HG02870 (cell line): ENCODE measurements around the gene BMERB1.
"Not testable (repeated sequence)": the region's sequence is repeated elsewhere in the genome, so short reads cannot be mapped to it uniquely, and the experiment has no call there.

Experiments used
- ATAC-seq: cut with Tn5 transposase; IDR thresholded peaks from one replicate; pipeline ENCODE4 v1.9.1; 2021; ENCODE audit warnings: mild to moderate bottlenecking, moderate library complexity; ENCODE audit not compliant: unreplicated experiment

BMERB1 gene

DNA sequence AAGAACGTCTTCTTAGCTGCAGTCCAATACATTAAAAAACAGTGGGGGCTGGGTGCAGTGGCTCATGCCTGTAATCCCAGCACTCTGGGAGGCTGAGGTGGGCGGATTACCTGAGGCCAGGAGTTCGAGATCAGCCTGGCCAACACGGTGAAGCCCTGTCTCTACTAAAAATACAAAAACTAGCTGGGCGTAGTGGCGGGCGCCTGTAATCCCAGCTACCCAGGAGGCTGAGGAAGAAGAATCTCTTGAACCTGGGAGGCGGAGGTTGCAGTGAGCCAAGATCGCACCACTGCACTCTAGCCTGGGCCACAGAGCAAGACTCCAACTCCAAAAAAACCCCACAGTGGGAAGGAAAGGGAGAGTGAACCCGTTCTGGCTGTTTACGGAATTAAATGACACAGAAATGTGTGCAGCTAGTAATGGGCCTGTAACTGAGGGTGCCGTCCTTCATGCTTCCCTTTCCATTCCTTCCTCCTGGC, 172.9 kb downstream of the BMERB1 start:
- ATAC-seq: not testable (repeated sequence)

DNA sequence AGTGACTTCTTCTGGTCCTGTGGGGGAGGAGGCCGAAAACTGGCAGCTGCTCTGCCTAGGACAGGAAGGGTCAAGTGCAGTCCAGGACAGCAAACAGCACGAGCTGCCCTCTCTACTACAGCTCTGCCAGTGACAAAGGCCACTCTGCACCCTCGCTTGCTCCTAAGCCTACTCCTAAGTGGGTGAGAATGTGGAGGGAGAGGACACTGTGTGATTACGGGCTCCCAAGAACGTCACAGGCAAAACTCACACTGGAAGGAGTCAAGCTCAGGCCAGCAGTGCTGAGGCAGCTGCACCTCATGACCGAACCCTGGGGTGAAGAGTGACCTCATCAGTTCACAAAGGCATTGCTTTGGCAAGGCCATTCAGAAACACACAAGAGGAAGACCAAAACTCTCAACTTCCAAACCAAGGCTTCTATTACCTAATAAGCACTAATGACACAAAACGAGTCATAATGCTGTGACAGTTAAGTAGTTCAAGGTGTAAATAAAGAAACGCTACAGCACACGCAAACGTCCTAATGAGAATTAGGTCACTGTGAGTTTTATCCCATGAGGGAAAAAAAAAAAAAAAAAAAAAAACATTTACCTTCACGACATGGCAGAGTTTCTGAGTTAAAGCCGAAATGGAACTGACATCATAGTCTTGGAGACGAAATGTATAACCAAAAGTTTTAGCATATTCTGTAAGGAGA, 173.5 kb downstream of the BMERB1 start:
- no peak for ATAC-seq

DNA sequence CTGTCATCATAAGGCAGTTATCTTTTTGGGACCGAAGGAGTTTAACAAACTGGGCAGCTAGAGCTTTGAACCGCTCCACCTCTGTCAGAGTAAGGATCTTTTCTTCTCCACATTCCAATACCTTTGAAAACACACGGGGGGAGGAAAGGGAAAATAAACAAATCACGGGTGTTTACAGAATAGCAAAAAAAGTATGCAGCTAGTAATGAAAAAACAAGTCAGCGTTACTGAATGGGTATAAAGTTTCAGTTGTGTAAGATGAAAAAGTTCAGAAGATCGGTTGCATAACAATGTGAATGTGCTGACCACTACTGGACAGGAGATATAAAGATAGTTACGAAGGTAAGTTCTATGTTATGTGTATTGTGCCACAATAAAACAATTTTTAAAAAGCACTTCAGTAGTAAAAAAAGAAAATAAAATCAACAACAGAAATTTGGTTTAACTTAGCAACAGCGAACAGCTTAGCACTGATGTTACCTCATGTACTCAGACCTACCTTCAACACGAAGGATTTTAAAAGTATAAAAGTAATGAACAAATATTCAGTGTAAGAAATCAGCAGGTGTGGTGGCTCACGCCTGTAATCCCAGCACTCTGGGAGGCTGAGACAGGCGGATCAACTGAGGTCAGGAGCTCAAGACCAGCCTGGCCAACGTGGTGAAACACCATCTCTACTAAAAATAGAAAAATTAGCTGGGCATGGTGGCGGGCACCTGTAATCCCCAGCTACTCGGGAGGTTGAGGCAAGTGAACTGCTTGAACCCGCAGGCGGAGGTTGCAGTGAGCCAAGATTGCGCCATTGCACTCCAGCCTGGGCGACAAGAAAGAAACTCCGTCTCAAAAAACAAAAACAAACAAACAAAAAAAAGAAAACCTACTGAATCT, 174.3 kb downstream of the BMERB1 start:
- ATAC-seq: no peak

DNA sequence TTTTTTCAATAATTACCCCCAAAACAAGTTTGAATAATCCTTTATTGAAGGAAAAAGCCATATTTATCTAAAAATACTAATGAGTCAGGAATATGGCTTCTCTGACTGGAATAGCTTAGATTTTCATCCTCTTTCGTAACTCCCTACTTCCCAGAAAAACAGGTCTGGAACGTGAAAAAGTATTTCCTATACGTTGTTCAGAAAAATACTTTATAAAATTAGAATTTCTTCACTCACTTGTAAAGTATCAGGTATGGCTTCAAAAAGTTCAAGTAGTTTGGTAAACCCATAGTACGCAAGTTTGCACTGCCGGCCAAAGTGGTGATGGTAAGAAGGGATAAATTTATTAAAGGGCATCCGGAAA, 174.9 kb downstream of the BMERB1 start:
- no peak for ATAC-seq

DNA sequence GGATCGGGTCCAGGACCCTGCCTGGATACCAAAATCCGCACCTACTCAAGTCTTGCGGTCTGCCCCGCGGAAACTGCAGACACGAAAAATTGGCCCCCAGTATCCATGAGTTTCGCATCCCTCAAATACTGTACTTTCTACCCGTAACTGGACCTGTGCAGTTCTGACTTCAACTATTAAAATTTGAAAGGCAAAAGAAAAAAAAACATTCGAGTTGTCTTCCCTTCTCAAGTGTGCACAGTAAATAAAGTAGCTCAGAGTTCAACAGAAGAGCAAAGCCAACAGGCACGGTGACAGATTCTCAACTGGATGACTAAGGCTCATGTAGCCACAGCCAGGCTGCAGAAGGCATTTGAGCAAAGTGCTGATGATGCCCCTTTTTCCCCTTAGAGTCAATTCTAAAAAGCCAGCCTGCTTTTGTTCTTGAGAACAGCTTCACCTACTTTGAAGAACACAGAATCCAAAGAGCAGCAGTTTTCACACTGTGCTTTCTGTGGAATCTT, 176.0 kb downstream of the BMERB1 start:
- ATAC-seq: no peak

DNA sequence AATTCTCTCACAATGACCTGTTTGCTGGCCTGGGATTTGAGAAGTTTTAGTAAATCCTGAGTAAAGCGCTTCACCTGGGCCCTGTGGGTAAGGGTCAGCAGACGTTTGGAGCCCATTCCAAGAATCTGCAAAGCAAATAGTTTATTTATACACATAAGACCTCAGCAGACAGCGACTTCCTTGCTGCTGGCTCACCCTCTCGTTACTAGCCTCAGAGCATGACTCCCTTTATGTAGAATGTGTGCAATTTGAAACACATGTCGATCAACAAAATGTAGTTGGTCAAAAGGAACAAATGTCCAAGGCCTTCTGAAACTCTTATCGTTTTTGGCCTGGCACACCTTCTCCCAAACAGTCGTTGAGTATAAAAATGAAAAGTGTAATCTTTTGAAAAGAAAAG, 177.2 kb downstream of the BMERB1 start:
- ATAC-seq: no peak

DNA sequence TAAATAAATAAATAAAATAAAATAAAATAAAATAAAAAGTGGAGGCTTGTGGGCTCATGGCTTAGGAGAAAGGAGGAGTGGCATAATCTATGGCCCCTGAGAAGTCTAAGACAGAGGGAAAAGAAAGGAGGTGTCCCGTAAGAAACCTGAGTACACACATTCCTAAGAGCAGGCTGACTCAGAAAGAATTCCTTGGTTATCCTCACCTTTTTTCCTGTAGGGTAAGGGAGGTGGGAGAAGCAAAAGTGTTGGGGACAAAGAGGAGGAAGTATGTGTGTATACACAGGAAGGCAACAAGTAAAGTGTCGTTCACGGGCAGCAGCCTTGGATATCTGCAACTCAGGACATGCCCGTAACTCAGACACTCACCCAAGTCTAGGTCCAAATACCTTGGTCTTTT, 179.3 kb downstream of the BMERB1 start:
- ATAC-seq: no peak

DNA sequence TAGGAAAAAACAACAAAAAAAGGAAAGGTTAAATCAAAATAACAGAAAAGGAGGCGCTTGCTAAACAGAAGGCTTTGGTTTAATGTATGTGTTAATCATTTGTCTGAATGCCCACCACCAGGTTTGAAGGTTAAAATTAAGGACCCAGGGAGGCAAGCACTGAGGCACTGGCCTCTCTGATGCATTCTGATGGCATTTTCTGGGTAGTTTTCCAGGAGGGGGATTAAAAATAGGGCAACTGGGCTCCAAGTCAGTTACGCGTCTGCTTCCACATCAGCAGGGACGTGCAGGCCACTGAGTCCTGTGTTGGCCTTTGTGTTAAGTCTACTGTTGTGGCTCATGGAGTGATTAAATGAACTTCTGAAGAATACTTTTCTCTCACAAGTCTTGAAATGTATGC, 181.6 kb downstream of the BMERB1 start:
- ATAC-seq: no peak

DNA sequence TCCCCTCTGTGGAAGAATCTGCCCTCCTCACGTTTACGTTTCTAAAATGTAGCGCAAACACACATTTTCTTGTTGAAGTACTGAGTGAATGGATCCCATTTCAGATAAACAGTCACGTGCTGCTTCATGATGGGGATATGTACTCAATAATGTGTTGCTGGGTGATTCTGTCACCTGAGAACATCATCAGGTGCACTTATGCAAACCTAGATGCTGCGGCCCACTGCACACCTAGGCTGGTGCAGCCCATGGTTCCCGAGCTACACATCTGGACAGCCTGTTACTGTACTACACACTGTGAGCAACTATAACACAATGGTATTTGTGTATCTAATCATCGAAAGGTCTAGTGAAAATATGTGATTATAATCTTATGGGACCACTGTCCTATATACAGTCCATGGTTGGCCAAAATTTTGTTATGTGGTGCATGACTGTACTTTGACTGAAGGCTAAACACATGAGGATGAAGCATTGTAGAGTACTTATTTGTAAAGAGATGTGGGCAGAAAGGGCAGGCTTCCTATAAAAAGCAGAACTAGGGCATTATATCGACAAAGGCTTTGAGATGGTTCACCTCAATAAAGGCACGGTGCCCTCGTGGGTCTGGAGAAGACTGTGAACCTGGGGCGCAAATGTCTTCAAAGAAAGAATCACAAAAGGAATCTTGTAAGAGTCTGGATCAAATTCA, 182.2 kb downstream of the BMERB1 start:
- no peak for ATAC-seq

DNA sequence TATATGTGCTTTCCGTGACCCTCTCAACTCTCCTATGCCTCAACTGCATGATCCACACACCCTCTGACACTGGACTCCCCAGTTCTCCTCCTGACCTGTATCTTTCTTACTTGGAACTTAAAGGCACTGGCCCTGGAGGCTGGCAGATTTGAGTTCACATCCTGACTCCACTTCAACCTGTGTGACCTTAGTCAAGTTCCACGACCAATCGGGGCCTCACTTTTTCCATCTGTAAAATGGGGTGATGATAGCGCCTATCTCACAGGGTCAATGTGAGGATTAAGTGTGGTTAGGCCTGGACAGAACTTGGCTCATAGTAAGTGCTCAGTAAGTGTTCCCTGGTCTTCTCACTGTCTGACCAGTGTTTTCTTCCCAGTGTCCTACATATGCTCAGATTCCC, 183.5 kb downstream of the BMERB1 start:
- ATAC-seq: no peak

DNA sequence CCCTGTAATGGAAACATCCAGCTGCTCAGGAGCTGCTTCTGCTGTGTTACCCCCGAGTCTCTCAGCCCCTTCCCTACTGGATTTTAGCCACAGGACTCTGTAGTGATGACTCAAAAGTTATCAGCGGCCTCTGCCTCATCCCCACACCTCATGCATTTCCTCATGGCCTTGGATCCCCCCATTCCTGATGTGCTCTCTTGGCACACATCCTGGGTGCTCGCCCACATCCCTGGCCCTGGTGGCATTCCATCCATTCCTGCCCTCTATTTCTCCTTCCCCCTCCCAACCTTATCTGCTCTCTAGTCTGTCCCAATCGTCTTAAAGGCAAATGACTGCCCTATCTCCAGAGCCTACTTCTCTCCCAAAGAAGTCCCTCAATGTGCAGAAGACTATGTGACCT, 184.0 kb downstream of the BMERB1 start:
- ATAC-seq: no peak

DNA sequence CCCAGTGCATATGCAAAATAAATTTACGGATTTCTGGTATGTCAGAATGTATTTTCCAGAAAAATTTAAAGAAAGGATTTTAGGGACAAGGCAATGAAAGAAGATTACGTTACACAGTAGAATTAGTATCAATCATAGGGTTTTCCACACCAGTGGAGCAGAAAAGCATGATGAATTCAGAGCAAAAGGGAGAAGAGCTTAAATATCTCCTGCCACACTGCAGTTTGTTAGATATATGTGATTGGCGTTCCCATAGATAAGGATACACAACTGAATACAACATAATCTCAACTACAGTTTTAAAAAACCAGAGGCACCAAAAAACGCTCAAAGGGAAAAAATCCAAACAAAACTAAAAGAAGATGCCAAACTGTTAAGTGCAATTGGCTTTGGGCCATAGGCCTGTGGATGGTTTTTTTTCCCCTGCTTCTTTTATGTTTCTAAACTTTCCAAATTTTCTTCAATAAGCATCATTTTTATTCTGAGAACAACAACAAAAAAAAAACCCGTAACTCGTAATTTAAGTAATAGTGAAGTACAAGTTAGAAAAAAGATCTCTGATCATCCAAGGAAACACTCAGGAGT, 186.3 kb downstream of the BMERB1 start:
- no peak for ATAC-seq

DNA sequence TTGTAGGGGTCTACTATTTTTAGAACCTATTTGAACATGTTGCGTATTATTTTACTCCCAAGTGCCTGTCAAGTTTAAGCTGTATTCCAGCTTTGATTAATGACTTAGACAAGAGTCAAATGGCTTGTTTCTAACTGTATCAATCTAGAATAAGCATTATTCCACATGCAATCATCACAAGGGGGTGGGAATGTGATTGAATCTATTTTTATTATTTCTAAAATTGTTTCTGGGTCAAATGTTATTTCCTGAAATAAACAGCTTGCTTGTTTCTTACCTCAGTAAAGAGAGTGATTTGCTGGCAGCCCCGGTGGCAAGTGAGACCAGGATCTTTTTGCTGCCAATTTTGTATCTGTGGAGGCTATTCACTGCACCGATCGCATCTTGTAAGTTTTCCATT, 187.1 kb downstream of the BMERB1 start:
- ATAC-seq: no peak

DNA sequence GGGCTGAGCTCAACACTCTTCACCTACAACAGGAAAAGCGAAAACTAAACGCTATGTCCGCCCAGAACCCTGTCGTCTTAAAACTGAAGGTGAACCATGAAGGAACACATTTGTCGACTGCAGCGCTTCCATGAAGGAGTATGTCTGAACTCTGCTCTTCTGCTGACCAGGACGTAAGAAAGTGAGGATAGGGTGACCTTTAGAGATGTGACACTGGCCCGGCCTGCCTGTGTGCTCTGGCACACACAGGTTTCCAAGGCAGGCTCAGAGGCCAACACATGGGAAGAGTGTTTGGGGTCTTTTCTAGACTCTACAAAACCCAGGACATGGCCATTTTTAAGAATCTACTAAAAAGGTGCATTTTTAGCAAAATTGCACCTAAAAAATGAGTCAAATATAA, 187.5 kb downstream of the BMERB1 start:
- ATAC-seq: no peak

DNA sequence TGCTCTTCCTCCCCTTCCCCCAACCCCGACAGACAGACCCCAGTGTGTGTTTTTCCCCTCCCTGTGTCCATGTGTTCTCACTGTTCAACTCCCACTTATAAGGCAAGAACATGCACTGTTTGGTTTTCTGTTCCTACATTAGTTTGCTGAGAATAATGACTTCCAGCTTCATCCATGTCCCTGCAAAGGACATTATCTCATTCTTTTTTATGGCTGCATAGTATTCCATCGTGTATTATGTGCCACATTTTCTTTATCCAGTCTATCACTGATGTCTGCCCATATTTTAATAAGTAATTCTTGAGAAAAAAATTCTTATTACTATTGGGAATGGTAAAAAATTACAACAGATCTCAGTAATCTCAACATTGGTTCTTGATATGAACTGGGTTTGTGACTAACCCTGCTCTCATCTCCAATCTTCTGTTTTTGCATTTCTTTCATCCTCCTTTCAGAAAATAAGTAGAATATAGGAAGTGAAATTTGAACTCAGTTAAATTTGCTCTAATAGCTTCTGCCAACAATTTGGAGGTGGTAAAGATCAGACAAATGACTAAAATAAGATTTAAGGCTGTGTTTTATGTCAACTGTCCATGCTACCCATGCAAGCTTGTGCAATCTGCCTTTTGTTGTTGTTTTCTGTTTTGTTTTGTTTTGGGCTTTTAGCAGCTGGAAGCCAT, 197.5 kb downstream of the BMERB1 start:
- no peak for ATAC-seq

DNA sequence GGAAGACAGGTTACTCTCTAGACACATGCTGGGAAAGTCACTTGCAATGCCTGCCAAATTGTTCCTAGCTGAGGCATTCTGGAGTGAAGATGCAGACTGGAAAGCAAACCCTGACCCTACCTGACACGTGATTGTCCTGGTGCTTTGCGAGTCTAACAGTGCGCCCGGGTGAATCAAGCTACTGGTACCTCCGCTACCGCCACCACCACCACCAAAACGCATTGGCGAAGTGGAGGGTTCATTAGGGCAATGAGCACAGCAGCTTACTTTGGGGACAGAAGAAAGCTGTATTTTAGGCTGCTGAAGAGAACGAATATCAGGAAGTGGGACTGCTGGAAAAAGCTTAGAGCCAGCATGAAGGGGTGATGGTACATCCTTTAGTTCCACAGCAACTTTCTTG, 201.5 kb downstream of the BMERB1 start:
- no peak for ATAC-seq

DNA sequence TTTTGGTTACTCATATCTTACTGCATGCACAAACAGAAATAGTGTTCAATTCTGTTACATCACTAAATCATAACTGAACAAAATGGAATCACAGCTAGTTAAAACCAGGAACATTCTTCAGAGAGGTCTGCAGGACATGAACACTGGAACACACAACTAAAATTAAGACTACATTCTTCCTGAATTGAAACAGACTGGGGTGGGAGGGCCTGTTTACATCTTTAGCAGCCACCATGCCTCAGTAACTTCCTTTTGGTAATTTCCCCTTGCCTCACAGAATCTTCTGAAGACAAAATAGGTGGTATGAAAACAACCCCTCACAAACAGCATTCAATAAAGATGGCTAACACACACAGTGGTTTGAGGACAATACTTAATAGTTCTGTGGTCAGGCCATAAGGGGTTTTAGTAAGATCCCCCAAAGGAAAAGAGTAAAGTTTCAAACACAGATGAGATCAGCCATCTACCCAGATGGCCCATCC, 202.0 kb downstream of the BMERB1 start:
- ATAC-seq: peak; percentile 44
